ENCODE data around the gene SMO.
A peak's percentile ranks its signal among the peaks of the same experiment; 100 is the strongest.
"Not testable (repeated sequence)": the region's sequence is repeated elsewhere in the genome, so short reads cannot be mapped to it uniquely, and the experiment has no call there.

The SMO gene

DNA sequence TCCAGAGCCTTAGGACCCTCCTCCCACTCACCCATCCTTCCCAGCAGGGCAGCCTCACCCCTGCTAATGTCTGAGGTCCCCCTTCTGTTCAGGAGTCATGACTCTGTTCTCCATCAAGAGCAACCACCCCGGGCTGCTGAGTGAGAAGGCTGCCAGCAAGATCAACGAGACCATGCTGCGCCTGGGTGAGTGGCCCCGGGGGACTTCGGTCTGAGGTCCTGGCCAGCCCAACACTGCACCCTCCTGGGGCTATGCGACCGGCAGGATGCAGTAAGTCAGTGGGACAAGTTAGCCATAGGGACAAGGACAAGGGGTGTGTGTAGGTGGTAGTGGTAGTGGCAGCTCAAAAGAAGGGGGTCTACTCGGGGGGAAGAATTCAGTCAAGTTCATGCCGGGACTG is 20.2 kb downstream of the SMO start:
- no peak for DNase-seq (ENCODE audit: low read depth in 2 of 2)

DNA sequence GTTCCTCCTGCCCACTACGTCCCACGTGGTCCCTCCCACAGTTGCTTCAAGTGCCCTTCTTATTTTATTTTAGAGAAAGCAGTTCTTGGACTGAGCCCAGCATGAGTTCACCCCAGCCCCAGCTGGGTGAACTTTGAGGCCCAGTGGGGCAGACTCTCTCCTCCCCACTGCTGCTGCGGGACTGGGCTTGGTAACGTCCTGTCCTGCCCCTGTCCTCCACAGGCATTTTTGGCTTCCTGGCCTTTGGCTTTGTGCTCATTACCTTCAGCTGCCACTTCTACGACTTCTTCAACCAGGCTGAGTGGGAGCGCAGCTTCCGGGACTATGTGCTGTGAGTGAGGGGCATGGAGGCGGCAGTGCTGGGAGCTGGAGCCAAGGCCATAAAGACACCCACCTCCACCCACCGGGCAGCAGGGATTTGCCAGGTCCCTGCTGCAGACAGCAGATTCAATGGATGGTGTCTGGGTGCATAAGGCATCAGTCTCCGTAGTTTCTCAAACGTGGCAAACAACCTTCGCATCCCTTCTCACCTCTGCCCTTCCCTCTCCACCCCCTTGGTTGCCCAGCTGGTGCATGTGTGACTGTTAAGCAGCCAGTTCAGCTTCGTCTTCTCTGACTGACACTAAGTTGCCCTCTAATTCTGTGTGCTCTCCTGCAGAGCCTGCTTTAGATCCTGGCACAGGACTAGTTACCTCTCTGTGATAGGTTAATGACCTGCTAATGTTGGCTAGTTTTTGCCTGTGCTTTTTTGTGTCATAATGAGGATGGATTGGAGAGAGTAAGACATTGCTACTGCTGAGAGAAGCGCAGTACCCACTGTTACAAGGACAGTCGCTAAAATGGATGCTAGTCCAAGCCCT is 20.9 kb downstream of the SMO start:
- DNase-seq (ENCODE audit: low read depth in 2 of 2) = no peak

DNA sequence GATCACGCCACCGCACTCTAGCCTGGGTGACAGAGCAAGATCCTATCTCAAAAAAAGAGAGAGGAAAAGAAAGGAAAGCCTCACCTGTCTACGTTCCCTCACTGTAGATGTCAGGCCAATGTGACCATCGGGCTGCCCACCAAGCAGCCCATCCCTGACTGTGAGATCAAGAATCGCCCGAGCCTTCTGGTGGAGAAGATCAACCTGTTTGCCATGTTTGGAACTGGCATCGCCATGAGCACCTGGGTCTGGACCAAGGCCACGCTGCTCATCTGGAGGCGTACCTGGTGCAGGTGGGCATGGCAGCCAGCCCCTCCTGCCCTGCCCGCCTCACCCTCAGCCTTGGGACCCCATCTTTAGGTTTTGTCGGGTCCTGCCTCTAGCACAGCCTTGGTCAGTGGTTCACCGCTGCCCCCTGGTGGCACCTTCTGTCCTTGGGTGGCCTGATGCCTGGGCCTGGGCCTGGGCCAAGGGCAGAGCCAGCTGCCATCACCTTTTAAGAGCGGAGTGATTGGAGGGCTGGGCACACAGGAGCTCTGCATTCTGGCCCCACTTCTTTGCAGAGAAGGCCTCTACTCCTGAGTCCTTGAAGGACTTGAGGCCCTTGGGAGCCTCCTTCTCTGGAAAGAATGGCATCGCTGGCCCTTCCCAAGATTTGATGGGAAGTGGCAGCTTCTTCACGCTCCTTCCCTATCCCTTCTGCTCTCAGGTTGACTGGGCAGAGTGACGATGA is 22.0 kb downstream of the SMO start:
- peak in 1 of 2 donors; percentile 52 for DNase-seq (ENCODE audit: low read depth in 2 of 2)

- no peak for DNase-seq (ENCODE audit: low read depth in 2 of 2)
Observed at GRCh38 chr7:129210989-129211312, 22.5 kb downstream of the SMO start.

- no peak for DNase-seq (ENCODE audit: low read depth in 2 of 2)
Observed at GRCh38 chr7:129212126-129212525, 23.7 kb downstream of the SMO start.

GRCh38 chr7:129212596-129212995 is 24.2 kb downstream of the SMO start:
- no peak for DNase-seq (ENCODE audit: low read depth in 2 of 2)

- DNase-seq (ENCODE audit: low read depth in 2 of 2) = no peak
Observed at GRCh38 chr7:129213828-129214227, 25.4 kb downstream of the SMO start.

DNA sequence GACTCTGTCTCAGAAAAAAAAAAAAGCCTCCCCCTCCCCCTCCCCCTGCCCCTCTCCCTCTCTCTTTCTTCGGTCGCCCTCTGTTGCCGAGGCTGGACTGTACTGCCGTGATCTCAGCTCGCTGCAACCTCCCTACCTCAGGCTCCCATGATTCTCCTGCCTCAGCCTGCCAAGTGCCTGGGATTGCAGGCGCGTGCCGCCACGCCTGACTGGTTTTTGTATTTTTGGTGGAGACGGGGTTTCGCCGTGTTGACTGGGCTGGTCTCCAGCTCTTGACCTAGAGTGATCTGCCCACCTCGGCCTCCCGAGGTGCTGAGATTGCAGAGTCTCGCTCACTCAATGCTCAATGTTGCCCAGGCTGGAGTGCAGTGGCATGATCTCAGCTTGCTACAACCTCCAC is 27.3 kb downstream of the SMO start:
- DNase-seq (ENCODE audit: low read depth in 2 of 2) = not testable (repeated sequence)

DNA sequence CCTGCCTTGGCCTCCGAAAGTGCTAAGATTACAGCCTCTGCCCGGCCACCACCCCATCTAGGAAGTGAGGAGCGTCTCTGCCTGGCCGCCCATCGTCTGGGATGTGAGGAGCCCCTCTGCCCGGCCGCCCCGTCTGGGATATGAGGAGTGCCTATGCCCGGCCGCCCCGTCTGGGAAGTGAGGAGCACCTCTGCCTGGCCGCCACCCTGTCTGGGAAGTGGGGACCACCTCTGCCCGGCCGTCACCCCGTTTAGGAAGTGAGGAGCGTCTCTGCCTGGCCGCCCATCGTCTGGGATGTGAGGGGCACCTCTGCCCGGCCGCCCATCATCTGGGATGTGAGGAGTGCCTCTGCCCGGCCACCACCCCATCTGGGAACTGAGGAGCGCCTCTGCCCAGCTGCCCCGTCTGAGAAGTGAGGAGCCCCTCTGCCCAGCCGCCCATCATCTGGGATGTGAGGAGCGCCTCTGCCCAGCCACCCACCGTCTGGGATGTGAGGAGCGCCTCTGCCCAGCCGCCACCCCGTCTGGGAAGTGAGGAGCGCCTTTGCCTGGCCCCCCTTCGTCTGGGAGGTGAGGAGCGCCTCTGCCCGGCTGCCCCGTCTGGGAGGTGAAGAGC is 27.8 kb downstream of the SMO start:
- DNase-seq (ENCODE audit: low read depth in 2 of 2) = not testable (repeated sequence)

DNA sequence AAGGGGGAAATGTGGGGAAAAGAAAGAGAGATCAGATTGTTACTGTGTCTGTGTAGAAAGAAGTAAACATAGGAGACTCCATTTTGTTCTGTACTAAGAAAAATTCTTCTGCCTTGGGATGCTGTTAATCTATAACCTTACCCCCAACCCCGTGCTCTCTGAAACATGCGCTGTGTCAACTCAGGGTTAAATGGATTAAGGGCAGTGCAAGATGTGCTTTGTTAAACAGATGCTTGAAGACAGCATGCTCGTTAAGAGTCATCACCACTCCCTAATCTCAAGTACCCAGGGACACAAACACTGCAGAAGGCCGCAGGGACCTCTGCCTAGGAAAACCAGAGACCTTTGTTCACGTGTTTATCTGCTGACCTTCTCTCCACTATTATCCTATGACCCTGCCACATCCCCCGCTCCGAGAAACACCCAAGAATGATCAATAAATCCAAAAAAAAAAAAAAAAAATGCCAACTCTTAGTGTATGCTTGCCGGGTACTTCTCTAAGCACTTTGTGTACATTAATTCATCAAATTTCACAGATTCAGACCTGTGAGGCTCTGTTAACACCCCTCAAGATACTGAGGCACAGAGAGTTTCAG is 28.5 kb downstream of the SMO start:
- not testable (repeated sequence) for DNase-seq (ENCODE audit: low read depth in 2 of 2)

DNA sequence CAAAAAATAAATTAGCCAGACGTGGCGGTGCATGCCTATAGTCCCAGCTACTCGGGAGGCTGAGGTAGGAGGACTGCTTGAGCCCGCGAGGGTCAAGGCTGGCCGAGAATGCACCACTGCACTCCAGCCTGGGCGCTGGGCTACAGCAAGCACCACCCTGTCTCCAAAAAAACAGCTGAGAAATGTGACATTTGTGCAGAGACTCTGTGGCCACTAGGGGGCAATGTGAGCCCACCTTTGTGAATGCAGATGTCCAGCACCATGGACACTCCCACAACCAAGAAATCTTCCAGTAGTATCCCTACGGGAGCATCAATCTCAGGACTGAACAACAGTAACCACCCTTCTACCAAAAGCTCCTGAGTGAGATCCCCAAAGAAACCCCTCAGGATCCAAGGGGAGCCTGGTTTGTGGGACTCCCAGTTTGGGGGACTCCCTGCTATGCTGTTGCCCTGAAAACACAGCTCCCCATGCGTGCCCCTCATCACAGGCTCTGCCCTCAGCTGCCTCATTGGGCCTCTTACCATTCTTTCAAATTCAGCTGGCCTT is 30.2 kb downstream of the SMO start:
- DNase-seq (ENCODE audit: low read depth in 2 of 2) = peak; percentile 42 to 60

- not testable (repeated sequence) for DNase-seq (ENCODE audit: low read depth in 2 of 2)
Observed at GRCh38 chr7:129219166-129219565, 30.7 kb downstream of the SMO start.

GRCh38 chr7:129222064-129222463 is 33.6 kb downstream of the SMO start:
- DNase-seq (ENCODE audit: low read depth in 2 of 2) = no peak

- DNase-seq (ENCODE audit: low read depth in 2 of 2) = peak; percentile 94 to 96
Observed at GRCh38 chr7:129224251-129225205, 36.1 kb downstream of the SMO start, which contains the start of gene AHCYL2. AHCYL2 (plus strand) TSS chr7:129225030.

GRCh38 chr7:129225206-129225930 is 36.9 kb downstream of the SMO start:
- peak in 1 of 2 donors; percentile 12 for DNase-seq (ENCODE audit: low read depth in 2 of 2)

- DNase-seq (ENCODE audit: low read depth in 2 of 2) = no peak
Observed at GRCh38 chr7:129225931-129226572, 37.6 kb downstream of the SMO start.

DNA sequence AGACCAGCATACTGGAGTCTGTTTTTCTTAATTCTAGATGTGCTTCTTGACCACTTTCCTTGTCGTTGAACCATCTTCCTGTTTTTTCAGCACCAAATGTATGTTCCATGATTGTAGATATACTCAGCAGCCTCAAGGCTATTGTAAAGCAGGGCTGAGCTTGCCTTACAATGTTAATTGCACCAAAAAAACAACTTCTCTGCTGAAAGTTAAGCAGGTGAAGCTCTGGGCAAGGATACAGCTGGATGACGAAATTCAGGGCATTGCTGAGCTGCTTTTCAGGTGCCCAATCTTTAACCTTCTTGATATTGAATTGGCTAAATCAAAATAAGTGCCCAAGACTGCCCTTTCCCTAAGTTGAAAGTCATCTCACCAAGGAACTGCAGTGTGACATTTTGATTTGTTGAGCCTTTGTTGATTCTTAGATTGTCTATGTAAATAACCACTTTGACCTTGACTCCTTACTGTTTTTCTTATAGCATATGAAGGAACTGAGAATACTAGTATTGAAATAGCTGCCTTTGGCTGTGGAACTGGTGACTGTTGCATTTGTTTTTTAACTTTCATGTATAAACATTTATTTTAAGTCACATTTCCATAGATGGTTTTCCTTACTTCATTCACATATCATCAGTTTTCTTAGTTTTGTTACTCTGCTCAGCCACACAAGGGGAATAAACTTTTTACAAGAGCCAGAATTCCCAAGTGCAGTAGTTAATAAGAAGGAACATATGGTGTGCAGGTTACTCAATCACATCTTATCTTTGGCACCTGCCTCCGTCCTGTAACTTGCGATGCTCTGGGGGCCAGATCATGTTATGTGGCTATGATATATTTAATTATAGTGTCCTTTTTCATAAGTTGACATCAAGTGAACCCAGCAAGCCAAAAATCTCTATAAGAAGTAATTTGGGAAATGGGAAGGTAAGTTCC is 39.5 kb downstream of the SMO start:
- DNase-seq (ENCODE audit: low read depth in 2 of 2) = no peak

GRCh38 chr7:129228633-129229032 is 40.2 kb downstream of the SMO start:
- DNase-seq (ENCODE audit: low read depth in 2 of 2) = no peak

Data from stimulated activated CD4-positive, alpha-beta T cell treated with anti-CD3 and anti-CD28 coated beads, Interleukin-1b, Interleukin-23, amount 100 ng/mL, for 1 hour (primary cell).